ENCODE measurements around the gene VGLL1. TPM values are rescaled to one million over a fixed set of nuclear protein-coding genes. Genes with fewer than 3 reads are reported as not detected.

VGLL1 gene, protein sequence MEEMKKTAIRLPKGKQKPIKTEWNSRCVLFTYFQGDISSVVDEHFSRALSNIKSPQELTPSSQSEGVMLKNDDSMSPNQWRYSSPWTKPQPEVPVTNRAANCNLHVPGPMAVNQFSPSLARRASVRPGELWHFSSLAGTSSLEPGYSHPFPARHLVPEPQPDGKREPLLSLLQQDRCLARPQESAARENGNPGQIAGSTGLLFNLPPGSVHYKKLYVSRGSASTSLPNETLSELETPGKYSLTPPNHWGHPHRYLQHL
- not detected in 2 replicates for total RNA-seq (2013; cell fraction: nucleolus; rRNA removed)
- total RNA-seq (2014; rRNA removed) = not detected in 2 replicates
- not detected in 2 replicates for total RNA-seq (2014; rRNA removed; fragmentation: Illumina TruSeq; extraction: Trizol)
- not detected in 2 replicates for total RNA-seq (2021)
- not detected for polyA plus RNA-seq (2011; ENCODE audit: low read depth)
- polyA plus RNA-seq (2011; rRNA removed) = not detected in 2 replicates
- not detected in 2 replicates for polyA plus RNA-seq (2011; cell fraction: cytosol; rRNA removed)
- polyA plus RNA-seq (2011; cell fraction: nucleus; rRNA removed) = not detected in 2 replicates
- polyA plus RNA-seq (2012) = not detected in 2 replicates
- polyA plus RNA-seq (2014; fragmentation: Illumina TruSeq; extraction: Trizol) = not detected in 2 replicates
- not detected for polyA plus RNA-seq (2014; fragmentation: Nextera tagmentation; extraction: Ambion mirVana)
- polyA plus RNA-seq (2014; rRNA removed) = not detected in 2 replicates
- polyA plus RNA-seq (2016; fragmentation: Nextera tagmentation; extraction: Ambion mirVana) = not detected
- not detected in 2 replicates for polyA minus RNA-seq (2011; rRNA and poly(A)+ RNA removed)
- polyA minus RNA-seq (2011; cell fraction: cytosol; rRNA and poly(A)+ RNA removed) = not detected in 2 replicates
- polyA minus RNA-seq (2011; cell fraction: nucleus; rRNA and poly(A)+ RNA removed) = not detected in 2 replicates
- Bru-seq, nascent RNA = not detected
- percentile 2 among the genes with signal in this experiment for BruChase-seq, experiment 1, labeled RNA remaining after a 6-hour chase
- BruChase-seq, experiment 2, labeled RNA remaining after a 2-hour chase = percentile 10 among the genes with signal in this experiment
- long read RNA-seq, experiment 1 = 0 reads
- long read RNA-seq, experiment 2 = 0 reads

GRCh38 chrX:136531951-136532350 lies at the start of gene VGLL1:
Gene VGLL1 (plus strand): TSS chrX:136532215. CDS start chrX:136536021, 3,806 bp downstream.
- FAIRE-seq = no peak
- RAD21 ChIA-PET (ENCODE audit: unreplicated experiment) = no interaction called here
- ATAC-seq = no peak
- no TSS peak for BruUV-seq (replicated peaks)
- Histone ChIP-seq H3K4me2 (ENCODE audit: control insufficient read depth, insufficient read depth) (no peak within 1 kb of the TSS), H3K27me3 (replicated peaks in 1 of 2; ENCODE audit: control insufficient read depth in 2 of 2, insufficient read depth in 2 of 2, low read length in 1 of 2) (no peaks in the 10 kb centered on the region), H2AFZ (ENCODE audit: control insufficient read depth, low read depth, low read length) (no peak within 1 kb of the TSS), H4K20me1 (ENCODE audit: control insufficient read depth, insufficient read depth) (no peaks in the 10 kb centered on the region), H3K9ac (ENCODE audit: control insufficient read depth, insufficient read depth, low read length) (no peak within 1 kb of the TSS), H3K27ac (ENCODE audit: control insufficient read depth, insufficient read depth) (no peak within 1 kb of the TSS), H3K4me1 (ENCODE audit: control insufficient read depth, insufficient read depth, low read length) (no peaks in the 10 kb centered on the region), H3K9me3 (replicated peaks; ENCODE audit: control insufficient read depth, insufficient read depth, low read length) (no peaks in the 10 kb centered on the region), H3K79me2 (ENCODE audit: control insufficient read depth, insufficient read depth, low read length) (no peaks in the 10 kb centered on the region), H3K36me3 (ENCODE audit: control insufficient read depth in 2 of 2, insufficient read depth in 2 of 2, low read length in 1 of 2) (no peaks in the 10 kb centered on the region), H3K4me3 (no peak within 1 kb of the TSS)
- in situ Hi-C loops (cut with MboI) (no loop called here), intact Hi-C loops (cut with micrococcal nuclease; ENCODE audit: unreplicated experiment) (no loop called here)
- WGBS (ENCODE audit: insufficient coverage, insufficient replicate concordance, low lambda C conversion rate, missing lambda C conversion rate) = 41% methylated on average over 3 of the region's 3 CpGs
- CTCF ChIA-PET = no interaction called here
- POLR2A ChIA-PET = interaction anchor here (0.6 to 0.7 kb wide), 2 partner anchors 36 to 280 kb away, joined by 4 read pairs; no protein-coding TSS in a partner anchor
- SMC1A ChIA-PET (ENCODE audit: uncharacterized antibody, unreplicated experiment) = interaction anchor here (0.6 kb wide), 1 partner anchor 23 kb away, joined by 4 read pairs; no protein-coding TSS in a partner anchor
- no peak for DNase-seq (ENCODE audit: low read depth, low spot score)
- TF ChIP-seq, protein P1, sequence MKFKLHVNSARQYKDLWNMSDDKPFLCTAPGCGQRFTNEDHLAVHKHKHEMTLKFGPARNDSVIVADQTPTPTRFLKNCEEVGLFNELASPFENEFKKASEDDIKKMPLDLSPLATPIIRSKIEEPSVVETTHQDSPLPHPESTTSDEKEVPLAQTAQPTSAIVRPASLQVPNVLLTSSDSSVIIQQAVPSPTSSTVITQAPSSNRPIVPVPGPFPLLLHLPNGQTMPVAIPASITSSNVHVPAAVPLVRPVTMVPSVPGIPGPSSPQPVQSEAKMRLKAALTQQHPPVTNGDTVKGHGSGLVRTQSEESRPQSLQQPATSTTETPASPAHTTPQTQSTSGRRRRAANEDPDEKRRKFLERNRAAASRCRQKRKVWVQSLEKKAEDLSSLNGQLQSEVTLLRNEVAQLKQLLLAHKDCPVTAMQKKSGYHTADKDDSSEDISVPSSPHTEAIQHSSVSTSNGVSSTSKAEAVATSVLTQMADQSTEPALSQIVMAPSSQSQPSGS (IDR thresholded peaks at IDR 0.05; ENCODE audit: low read length) = no peak
- TF ChIP-seq ATF7 (IDR thresholded peaks at IDR 0.05; ENCODE audit: low read depth) (no peak), ESRRA (IDR thresholded peaks at IDR 0.05; ENCODE audit: low read length) (no peak), IKZF1 (conservative IDR thresholded peaks at IDR 0.05) (no peak), MTA3 (IDR thresholded peaks at IDR 0.05; ENCODE audit: borderline replicate concordance, low read length) (no peak), STAT3 (IDR thresholded peaks at IDR 0.05; ENCODE audit: low read depth, low read length) (no peak), RAD51 (IDR thresholded peaks at IDR 0.05) (no peak), NRF1 (conservative IDR thresholded peaks at IDR 0.05; ENCODE audit: low read depth, low read length) (no peak), DPF2 (IDR thresholded peaks at IDR 0.05) (no peak), EP300 (IDR thresholded peaks at IDR 0.05; ENCODE audit: borderline replicate concordance in 1 of 2, control insufficient read depth in 1 of 2, low read depth in 2 of 2, low read length in 2 of 2) (no peak), MEF2B (IDR thresholded peaks at IDR 0.05; ENCODE audit: partially characterized antibody, poor library complexity, severe bottlenecking) (no peak), ZNF217 (IDR thresholded peaks at IDR 0.05) (no peak), NR2C2 (IDR thresholded peaks at IDR 0.05; ENCODE audit: borderline replicate concordance, control insufficient read depth, insufficient read length, low read depth) (no peak)
- TF ChIP-seq, protein P2, sequence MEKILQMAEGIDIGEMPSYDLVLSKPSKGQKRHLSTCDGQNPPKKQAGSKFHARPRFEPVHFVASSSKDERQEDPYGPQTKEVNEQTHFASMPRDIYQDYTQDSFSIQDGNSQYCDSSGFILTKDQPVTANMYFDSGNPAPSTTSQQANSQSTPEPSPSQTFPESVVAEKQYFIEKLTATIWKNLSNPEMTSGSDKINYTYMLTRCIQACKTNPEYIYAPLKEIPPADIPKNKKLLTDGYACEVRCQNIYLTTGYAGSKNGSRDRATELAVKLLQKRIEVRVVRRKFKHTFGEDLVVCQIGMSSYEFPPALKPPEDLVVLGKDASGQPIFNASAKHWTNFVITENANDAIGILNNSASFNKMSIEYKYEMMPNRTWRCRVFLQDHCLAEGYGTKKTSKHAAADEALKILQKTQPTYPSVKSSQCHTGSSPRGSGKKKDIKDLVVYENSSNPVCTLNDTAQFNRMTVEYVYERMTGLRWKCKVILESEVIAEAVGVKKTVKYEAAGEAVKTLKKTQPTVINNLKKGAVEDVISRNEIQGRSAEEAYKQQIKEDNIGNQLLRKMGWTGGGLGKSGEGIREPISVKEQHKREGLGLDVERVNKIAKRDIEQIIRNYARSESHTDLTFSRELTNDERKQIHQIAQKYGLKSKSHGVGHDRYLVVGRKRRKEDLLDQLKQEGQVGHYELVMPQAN (conservative IDR thresholded peaks at IDR 0.05) = no peak
- TF ChIP-seq, protein P3, sequence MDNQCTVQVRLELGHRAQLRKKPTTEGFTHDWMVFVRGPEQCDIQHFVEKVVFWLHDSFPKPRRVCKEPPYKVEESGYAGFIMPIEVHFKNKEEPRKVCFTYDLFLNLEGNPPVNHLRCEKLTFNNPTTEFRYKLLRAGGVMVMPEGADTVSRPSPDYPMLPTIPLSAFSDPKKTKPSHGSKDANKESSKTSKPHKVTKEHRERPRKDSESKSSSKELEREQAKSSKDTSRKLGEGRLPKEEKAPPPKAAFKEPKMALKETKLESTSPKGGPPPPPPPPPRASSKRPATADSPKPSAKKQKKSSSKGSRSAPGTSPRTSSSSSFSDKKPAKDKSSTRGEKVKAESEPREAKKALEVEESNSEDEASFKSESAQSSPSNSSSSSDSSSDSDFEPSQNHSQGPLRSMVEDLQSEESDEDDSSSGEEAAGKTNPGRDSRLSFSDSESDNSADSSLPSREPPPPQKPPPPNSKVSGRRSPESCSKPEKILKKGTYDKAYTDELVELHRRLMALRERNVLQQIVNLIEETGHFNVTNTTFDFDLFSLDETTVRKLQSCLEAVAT (IDR thresholded peaks at IDR 0.05) = no peak

Data from GM12878 (cell line).